GM19043 (cell line): Measurements from ENCODE around the gene NBPF1.
"Not testable (repeated sequence)": the region's sequence is repeated elsewhere in the genome, so short reads cannot be mapped to it uniquely, and the experiment has no call there.

ENCODE experiments used
- ATAC-seq: cut with Tn5 transposase; IDR thresholded peaks from one replicate; pipeline ENCODE4 v1.9.1; 2021; ENCODE audit warnings: low read depth; ENCODE audit not compliant: unreplicated experiment

Gene NBPF1

GRCh38 chr1:16557034-16557433 lies 56.3 kb downstream of the NBPF1 start:
- not testable (repeated sequence) for ATAC-seq

- not testable (repeated sequence) for ATAC-seq
Observed at GRCh38 chr1:16553244-16553643, 60.1 kb downstream of the NBPF1 start.

GRCh38 chr1:16550212-16550918 lies 63.0 kb downstream of the NBPF1 start:
- not testable (repeated sequence) for ATAC-seq

DNA sequence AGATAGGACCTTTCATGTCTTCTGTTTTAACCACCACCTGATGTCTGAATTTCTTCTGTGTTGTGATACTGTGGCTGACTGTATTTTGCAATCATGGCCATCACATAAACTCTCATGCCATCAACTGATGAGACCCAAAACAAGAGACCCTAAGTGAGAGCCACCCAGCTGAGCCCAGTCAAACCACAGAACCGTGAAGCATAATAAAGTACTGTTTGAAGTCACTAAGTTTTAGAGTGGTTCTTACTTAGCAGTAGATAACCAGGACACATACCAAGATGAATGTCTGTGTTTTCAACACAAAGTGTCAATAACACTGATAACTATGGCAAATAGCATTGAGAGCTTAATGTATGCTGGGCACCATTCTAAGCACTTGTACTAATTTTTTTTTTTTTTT lies 63.8 kb downstream of the NBPF1 start:
- ATAC-seq: not testable (repeated sequence)

- not testable (repeated sequence) for ATAC-seq
Observed at GRCh38 chr1:16547502-16548241, 65.7 kb downstream of the NBPF1 start.

DNA sequence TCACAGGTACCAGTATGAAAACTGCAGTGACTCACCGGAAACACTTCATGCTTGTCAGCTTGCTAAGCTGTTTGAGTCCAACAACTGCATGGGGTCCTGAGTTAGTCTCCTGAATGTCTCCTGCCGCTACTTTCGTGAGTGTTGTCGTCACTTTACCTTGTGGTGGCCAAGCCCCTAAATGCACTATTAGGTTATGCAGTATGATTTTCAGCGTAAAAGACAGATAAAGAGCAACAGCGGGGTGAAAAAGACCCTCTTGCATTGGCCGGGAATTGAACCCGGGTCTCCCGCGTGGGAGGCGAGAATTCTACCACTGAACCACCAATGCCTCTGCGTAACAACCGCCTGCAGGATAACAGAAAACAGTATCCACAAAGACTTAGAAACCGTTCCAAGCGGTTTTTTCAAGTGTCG lies 67.7 kb downstream of the NBPF1 start:
- not testable (repeated sequence) for ATAC-seq

- ATAC-seq: not testable (repeated sequence)
Observed at GRCh38 chr1:16540421-16540893, 72.9 kb downstream of the NBPF1 start.

DNA sequence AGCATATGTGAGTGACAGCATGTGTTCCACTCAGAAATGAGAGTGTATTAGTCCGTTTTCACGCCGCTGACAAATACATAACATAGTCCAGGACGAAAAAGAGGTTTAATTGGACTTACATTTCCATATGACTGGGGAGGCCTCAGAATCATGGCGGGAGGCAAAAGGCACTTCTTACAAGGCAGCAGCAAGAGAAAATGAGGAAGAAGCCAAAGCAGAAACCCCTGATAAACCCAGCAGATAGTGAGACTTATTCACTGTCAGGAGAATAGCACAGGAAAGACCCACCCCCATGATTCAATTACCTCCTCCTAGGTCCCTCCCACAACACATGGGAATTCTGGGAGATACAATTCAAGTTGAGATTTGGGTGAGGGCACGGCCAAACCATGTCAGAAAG lies 75.8 kb downstream of the NBPF1 start:
- not testable (repeated sequence) for ATAC-seq

GRCh38 chr1:16536796-16537195 lies 76.6 kb downstream of the NBPF1 start:
- not testable (repeated sequence) for ATAC-seq

GRCh38 chr1:16535898-16536297 lies 77.5 kb downstream of the NBPF1 start:
- ATAC-seq: not testable (repeated sequence)

- not testable (repeated sequence) for ATAC-seq
Observed at GRCh38 chr1:16535487-16535886, 77.9 kb downstream of the NBPF1 start.

GRCh38 chr1:16534829-16535456 lies 78.4 kb downstream of the NBPF1 start:
- ATAC-seq: not testable (repeated sequence)

- ATAC-seq: not testable (repeated sequence)
Observed at GRCh38 chr1:16534239-16534828, 79.0 kb downstream of the NBPF1 start.

DNA sequence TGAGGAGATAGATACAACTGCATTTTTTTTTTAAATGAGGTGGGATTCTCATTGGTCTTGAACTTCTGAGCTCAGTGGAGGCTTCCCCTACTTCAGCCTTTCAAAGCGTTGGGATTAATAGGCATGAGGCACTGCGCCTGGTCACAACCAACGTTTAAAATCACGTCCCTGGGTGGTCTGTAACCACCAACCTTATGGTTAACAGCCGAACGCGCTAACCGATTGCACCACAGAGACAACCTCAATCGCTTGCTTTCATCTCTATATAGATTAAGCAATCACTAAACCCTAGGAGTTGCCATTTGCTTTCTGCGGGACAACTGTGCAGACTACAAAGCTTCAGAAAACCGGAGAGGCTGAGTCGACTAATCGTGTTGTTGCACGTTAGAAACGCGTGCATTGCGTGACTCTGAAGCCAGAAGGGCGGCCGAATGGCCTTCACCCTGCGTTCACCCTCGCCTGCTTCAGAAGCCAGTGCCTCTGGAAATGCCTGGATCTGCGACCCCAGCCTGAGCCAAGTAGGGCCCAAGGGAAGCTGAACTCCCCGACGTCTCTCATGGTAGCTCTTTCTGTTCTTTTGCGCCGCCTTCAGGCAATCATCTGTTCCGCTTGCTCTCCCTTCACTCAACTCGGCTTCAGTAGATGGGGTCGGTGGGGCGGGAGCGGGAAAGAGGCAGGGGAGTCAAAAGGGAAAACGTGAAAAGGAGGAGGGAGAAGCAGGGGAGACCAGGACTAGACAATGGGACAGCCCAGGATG lies 81.0 kb downstream of the NBPF1 start:
- not testable (repeated sequence) for ATAC-seq

GRCh38 chr1:16528338-16528737 lies 85.0 kb downstream of the NBPF1 start:
- ATAC-seq: not testable (repeated sequence)

- ATAC-seq: not testable (repeated sequence)
Observed at GRCh38 chr1:16525769-16526168, 87.6 kb downstream of the NBPF1 start.

DNA sequence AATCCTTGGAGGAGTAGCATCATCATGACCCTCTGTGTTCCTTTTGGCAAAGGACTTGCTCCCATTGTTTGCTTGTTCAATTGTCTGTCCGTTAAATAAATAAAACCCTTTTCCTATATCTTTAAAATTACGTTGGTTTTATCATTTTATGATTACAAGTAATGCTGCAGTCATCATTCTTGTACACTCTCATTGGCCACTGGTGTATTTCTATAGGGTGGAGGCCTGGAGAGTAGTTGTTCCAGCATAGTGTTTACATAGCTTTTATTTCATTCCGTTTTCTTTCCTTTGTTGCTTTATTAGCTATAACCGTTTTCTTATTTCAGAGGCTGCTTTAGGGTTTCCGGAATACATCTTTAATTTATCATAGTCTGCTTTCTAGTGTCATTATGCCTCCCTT lies 91.7 kb downstream of the NBPF1 start:
- ATAC-seq: not testable (repeated sequence)

DNA sequence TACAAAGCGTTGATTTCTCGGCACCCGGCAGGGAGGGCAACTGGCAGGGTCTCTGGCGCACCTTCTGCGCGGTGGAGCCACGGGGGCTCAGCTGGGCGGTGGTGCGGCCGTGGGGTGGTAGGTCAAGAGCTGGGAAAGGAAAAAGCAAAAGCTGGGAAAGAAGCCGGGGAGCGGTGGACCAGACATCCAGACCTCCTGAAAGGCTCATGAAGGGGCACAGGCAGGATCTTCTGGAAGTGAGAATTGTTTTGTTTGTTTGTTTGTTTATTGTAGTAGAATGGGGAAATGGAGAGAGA lies 92.1 kb downstream of the NBPF1 start:
- no peak for ATAC-seq

DNA sequence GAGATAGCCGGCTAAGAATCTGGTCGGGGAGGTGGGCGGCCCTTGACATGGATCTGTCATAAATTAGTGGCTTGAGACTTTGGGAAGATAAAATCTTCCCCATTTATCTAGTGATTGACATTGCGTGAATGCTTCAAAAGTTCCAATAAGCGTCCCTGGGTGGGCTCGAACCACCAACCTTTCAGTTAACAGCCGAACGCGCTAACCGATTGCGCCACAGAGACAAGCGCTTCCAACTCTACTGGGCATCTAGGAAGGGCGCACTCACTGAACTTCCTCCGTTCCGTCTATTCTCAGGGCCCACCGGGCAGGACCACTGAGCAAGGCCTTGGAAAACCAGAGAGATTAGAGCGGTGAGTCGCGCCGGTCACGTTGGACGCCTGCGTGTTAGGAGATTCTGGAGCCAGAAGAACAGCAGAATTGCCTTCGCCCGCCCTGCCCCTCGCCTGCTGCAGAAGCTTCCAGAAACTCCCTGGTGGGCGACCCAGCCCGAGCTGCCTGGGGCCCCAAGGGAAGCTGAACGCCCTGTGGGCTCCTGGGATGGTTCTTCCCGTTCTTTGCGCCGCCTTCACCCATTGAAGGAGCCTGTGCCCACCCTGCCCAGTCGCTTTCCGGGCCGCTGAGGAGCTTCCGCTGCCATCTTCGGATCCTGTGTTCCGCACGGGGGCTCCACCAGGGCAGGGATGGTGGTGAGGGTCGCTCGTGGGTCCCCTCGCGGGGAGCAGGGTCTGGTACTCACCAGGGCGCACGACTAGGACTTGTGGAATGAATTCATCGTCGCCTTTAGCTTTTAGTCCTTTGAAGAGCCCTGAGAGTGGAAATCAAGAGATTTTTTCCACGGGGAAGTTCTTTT lies 92.7 kb downstream of the NBPF1 start:
- not testable (repeated sequence) for ATAC-seq
